H9 (cell line): ENCODE results near the gene PSMB9. TPM values are rescaled to one million over a fixed set of nuclear protein-coding genes. Genes with fewer than 3 reads are reported as not detected.
"Not testable (repeated sequence)": the region's sequence is repeated elsewhere in the genome, so short reads cannot be mapped to it uniquely, and the experiment has no call there.

Experiments used
- DNase-seq: peaks from one replicate; pipeline ENCODE4 v3.0.0-alpha.2; 2017
- H2AFZ ChIP-seq: one replicate; pipeline ENCODE4 v1.6.1; 2013; ENCODE audit warnings: mild to moderate bottlenecking, low read length, control low read depth, moderate library complexity
- H2AK5ac ChIP-seq: 2 replicates; pipeline ENCODE4 v1.6.1; 2013; ENCODE audit warnings: low read length, control low read depth, mixed read lengths; ENCODE audit not compliant: insufficient read length
- H2BK120ac ChIP-seq: one replicate; pipeline ENCODE4 v1.6.1; 2013; ENCODE audit warnings: low read depth, mild to moderate bottlenecking, low read length, control low read depth, inconsistent platforms; ENCODE audit not compliant: poor library complexity, severe bottlenecking
- H2BK12ac ChIP-seq: 2 replicates; pipeline ENCODE4 v1.6.1; 2013; ENCODE audit warnings: low read length, control low read depth, mixed read lengths, low read depth; ENCODE audit not compliant: insufficient read length
- H2BK15ac ChIP-seq: 2 replicates; pipeline ENCODE4 v1.6.1; 2013; ENCODE audit warnings: low read depth, low read length, control low read depth
- H2BK20ac ChIP-seq: one replicate; pipeline ENCODE4 v1.6.1; 2013; ENCODE audit warnings: low read depth, mild to moderate bottlenecking, low read length, control low read depth, inconsistent platforms; ENCODE audit not compliant: poor library complexity, severe bottlenecking
- H2BK5ac ChIP-seq: 2 replicates; pipeline ENCODE4 v1.6.1; 2013; ENCODE audit warnings: low read length, control low read depth, mixed read lengths; ENCODE audit not compliant: insufficient read length
- H3K14ac ChIP-seq: 2 replicates; pipeline ENCODE4 v1.6.1; 2013; ENCODE audit warnings: low read length, control low read depth; ENCODE audit not compliant: insufficient read depth
- H3K18ac ChIP-seq: 2 replicates; pipeline ENCODE4 v1.6.1; 2013; ENCODE audit warnings: low read depth, mild to moderate bottlenecking, mixed read lengths, low read length, control low read depth; ENCODE audit not compliant: insufficient read length
- H3K23ac ChIP-seq: 2 replicates; pipeline ENCODE4 v1.6.1; 2013; ENCODE audit warnings: low read length, control low read depth, mixed read lengths, low read depth; ENCODE audit not compliant: insufficient read length
- H3K23me2 ChIP-seq: 2 replicates; pipeline ENCODE4 v1.6.1; 2013; ENCODE audit warnings: low read depth, mild to moderate bottlenecking, mixed read lengths, low read length, control low read depth; ENCODE audit not compliant: insufficient read length, poor library complexity, severe bottlenecking
- H3K27ac ChIP-seq: 2 replicates; pipeline ENCODE4 v1.5.1; 2013; ENCODE audit warnings: low read length, control low read depth, mixed read lengths, low read depth; ENCODE audit not compliant: insufficient read length
- H3K27me3 ChIP-seq: 2 replicates; pipeline ENCODE4 v1.6.1; 2013; ENCODE audit warnings: low read length, control low read depth, inconsistent platforms; ENCODE audit not compliant: insufficient read depth
- H3K4ac ChIP-seq: 2 replicates; pipeline ENCODE4 v1.6.1; 2013; ENCODE audit warnings: low read depth, mild to moderate bottlenecking, control low read depth, inconsistent platforms, low read length, moderate library complexity
- H3K4me1 ChIP-seq: 2 replicates; pipeline ENCODE4 v1.6.1; 2013; ENCODE audit warnings: low read length, control low read depth, inconsistent platforms; ENCODE audit not compliant: insufficient read depth
- H3K4me2 ChIP-seq: 2 replicates; pipeline ENCODE4 v1.6.1; 2013; ENCODE audit warnings: low read length, control low read depth, mixed read lengths; ENCODE audit not compliant: insufficient read length, insufficient read depth
- H3K56ac ChIP-seq: 2 replicates; pipeline ENCODE4 v1.6.1; 2013; ENCODE audit warnings: low read depth, mild to moderate bottlenecking, mixed read lengths, low read length, control low read depth; ENCODE audit not compliant: insufficient read length
- H3K79me1 ChIP-seq: 2 replicates; pipeline ENCODE4 v1.6.1; 2013; ENCODE audit warnings: low read depth, mild to moderate bottlenecking, moderate library complexity, low read length, control low read depth, inconsistent platforms; ENCODE audit not compliant: insufficient read depth, poor library complexity, severe bottlenecking
- H3K79me2 ChIP-seq: 2 replicates; pipeline ENCODE4 v1.6.1; 2013; ENCODE audit warnings: low read length, control low read depth, inconsistent platforms; ENCODE audit not compliant: insufficient read depth
- H3K9ac ChIP-seq: 2 replicates; pipeline ENCODE4 v1.6.1; 2013; ENCODE audit warnings: low read length, control low read depth, mixed read lengths; ENCODE audit not compliant: insufficient read length; ENCODE audit errors: extremely low read depth
- H3K9me3 ChIP-seq: one replicate; pipeline ENCODE4 v1.6.1; 2013; ENCODE audit warnings: low read depth, low read length, inconsistent platforms; ENCODE audit not compliant: control insufficient read depth
- H3T11ph ChIP-seq: one replicate; pipeline ENCODE4 v1.6.1; 2013; ENCODE audit warnings: mild to moderate bottlenecking, low read length, control low read depth, inconsistent platforms
- H4K20me1 ChIP-seq: one replicate; pipeline ENCODE4 v1.6.1; 2013; ENCODE audit not compliant: control insufficient read depth, insufficient read length, insufficient read depth
- H4K5ac ChIP-seq: 2 replicates; pipeline ENCODE4 v1.6.1; 2013; ENCODE audit warnings: low read depth, mild to moderate bottlenecking, mixed read lengths, low read length, control low read depth; ENCODE audit not compliant: insufficient read length
- H4K8ac ChIP-seq: replicated peaks from 2 replicates; pipeline ENCODE4 v1.6.1; 2013; ENCODE audit warnings: low read length, control low read depth, mixed read lengths, low read depth; ENCODE audit not compliant: insufficient read length
- H4K91ac ChIP-seq: 2 replicates; pipeline ENCODE4 v1.6.1; 2013; ENCODE audit warnings: low read depth, mild to moderate bottlenecking, moderate library complexity, mixed read lengths, low read length, control low read depth; ENCODE audit not compliant: insufficient read length
- H3K27ac Mint-ChIP-seq, 3 experiments: 2 replicates in 2 of 3; 3 replicates in 1 of 3; pipeline ENCODE4 v1.8.0; 2020 to 2021; ENCODE audit warnings: mixed read lengths in 3 of 3, mild to moderate bottlenecking in 1 of 3, moderate library complexity in 1 of 3
- H3K27me3 Mint-ChIP-seq: 2 replicates; pipeline ENCODE4 v1.8.0; 2021; ENCODE audit warnings: low read depth, mild to moderate bottlenecking, moderate library complexity, mixed read lengths
- H3K36me3 Mint-ChIP-seq, 3 experiments: 2 replicates in 2 of 3; 3 replicates in 1 of 3; pipeline ENCODE4 v1.8.0; 2020 to 2021; ENCODE audit warnings: low read depth in 3 of 3, mixed read lengths in 3 of 3; ENCODE audit not compliant: insufficient read depth in 1 of 3
- H3K4me1 Mint-ChIP-seq, 2 experiments: 2 replicates each; pipeline ENCODE4 v1.8.0; 2020; ENCODE audit warnings: mixed read lengths in 2 of 2
- H3K4me3 Mint-ChIP-seq, 2 experiments: 2 replicates in 1 of 2; 3 replicates in 1 of 2; pipeline ENCODE4 v1.8.0; 2020 to 2021; ENCODE audit warnings: mild to moderate bottlenecking in 2 of 2, mixed read lengths in 2 of 2, moderate library complexity in 1 of 2
- H3K9me3 Mint-ChIP-seq, 2 experiments: 2 replicates in 1 of 2; 3 replicates in 1 of 2; pipeline ENCODE4 v1.8.0; 2020; ENCODE audit warnings: mild to moderate bottlenecking in 2 of 2, mixed read lengths in 2 of 2, moderate library complexity in 1 of 2
- WGBS: extraction: QIAGEN DNeasy Blood & Tissue Kit; methylation state at CpG from one replicate; pipeline ENCODE4 v1.1.7; 2013; ENCODE audit warnings: missing lambda C conversion rate, low lambda C conversion rate, mixed read lengths; ENCODE audit not compliant: insufficient read length; ENCODE audit errors: extremely low coverage; 5-methylcytosine and 5-hydroxymethylcytosine counted together
- long read RNA-seq: library from polyadenylated mRNA; unstranded; transcript quantifications from one replicate; pipeline ENCODE4 v2.0.0, GENCODE V29; 2020
- total RNA-seq: library from RNA; stranded (reverse); gene quantifications from 2 replicates; pipeline ENCODE4 v1.2.1, GENCODE V29; 2021
- TF ChIP-seq, protein P1 (sequence below): fragments of 200-600 bp; sonication (generic); conservative IDR thresholded peaks from 3 replicates; pipeline ENCODE4 v1.8.0; 2021; ENCODE audit warnings: antibody characterized with exemption, mild to moderate bottlenecking

Gene PSMB9
- 3.2 and 3.5 TPM in 2 replicates for total RNA-seq
- long read RNA-seq, partial matches to known transcripts, result 0 of 2 reads
- long read RNA-seq, other reads (novel, unspliced or antisense), result 0 of 2 reads

DNA sequence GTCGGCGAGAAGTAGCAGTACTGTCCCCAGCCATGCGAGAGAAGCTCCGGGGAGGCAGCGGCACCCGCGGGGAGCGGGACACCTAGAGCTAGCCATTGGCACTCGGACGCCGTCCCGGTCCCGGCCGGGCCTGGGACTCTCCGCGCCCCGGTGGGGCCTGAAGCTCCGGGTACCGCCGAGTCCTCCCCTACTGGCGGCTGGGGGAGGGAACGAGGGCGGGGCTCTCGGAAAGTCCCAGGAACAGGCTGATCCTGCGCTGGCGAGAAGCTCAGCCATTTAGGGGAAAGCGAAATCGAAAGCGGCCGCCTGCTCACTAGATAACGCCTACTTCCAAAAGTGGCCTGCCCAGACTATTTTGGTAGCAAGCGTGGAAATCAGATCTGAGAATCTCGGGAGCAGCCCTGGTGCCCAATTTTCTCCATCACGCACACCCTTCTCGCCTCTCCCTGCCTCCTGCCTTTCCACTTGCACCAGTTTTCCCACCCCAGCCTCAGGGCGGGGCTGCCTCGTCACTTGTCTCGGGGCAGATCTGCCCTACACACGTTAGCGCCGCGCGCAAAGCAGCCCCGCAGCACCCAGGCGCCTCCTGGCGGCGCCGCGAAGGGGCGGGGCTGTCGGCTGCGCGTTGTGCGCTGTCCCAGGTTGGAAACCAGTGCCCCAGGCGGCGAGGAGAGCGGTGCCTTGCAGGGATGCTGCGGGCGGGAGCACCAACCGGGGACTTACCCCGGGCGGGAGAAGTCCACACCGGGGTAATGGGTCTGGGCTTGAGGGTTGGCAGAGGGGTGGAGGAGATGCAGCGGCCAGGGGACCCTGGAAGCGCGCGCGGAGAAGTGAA is at the start of gene PSMB9, which contains the start of gene TAP1:
PSMB9 (plus strand) TSS at position 652 of the 835 bp plus-strand sequence; CDS start at position 690, 38 bp downstream.
TAP1 (minus strand) TSS at position 164 of the 835 bp plus-strand sequence; CDS start at position 96, 68 bp downstream.
- no peak within 1 kb of the TSS for H3K23ac ChIP-seq
- Mint-ChIP-seq H3K9me3 (no peaks in the 10 kb centered on the region), H3K27me3 (peaks cover 73% of the 10 kb centered on the region), H3K27ac (peak within 1 kb of the TSS in 2 of 3 experiments; percentile 87 to 92; a peak in 5 of 7 replicates), H3K4me1 (peaks cover 14 to 21% of the 10 kb centered on the region in 2 experiments), H3K36me3 (peaks cover 0 to 12% (median 5%) of the 10 kb centered on the region in 3 experiments; a peak in 5 of 7 replicates), H3K4me3 (peak within 1 kb of the TSS; percentile 89 to 92)
- peaks cover 6% of the 10 kb centered on the region; the same call in 1 of the 2 replicates for H3K27me3 ChIP-seq
- H3K4me2 ChIP-seq, result peak within 1 kb of the TSS; percentile 96
- H2BK120ac ChIP-seq, result no peak within 1 kb of the TSS
- H2AFZ ChIP-seq, result peak within 1 kb of the TSS; percentile 51
- H2BK20ac ChIP-seq, result no peak within 1 kb of the TSS
- no peak within 1 kb of the TSS for H3K4ac ChIP-seq
- H4K8ac ChIP-seq, result no peak within 1 kb of the TSS
- H3T11ph ChIP-seq, result no peak within 1 kb of the TSS
- H4K91ac ChIP-seq, result no peak within 1 kb of the TSS
- H3K18ac ChIP-seq, result peak within 1 kb of the TSS; percentile 72
- no peaks in the 10 kb centered on the region for H3K79me1 ChIP-seq
- no peak within 1 kb of the TSS for H4K5ac ChIP-seq
- no peaks in the 10 kb centered on the region for H3K79me2 ChIP-seq
- no peak within 1 kb of the TSS for H2AK5ac ChIP-seq
- no peak within 1 kb of the TSS for H2BK15ac ChIP-seq
- H2BK5ac ChIP-seq, result no peak within 1 kb of the TSS
- peak within 1 kb of the TSS; percentile 85 for H3K14ac ChIP-seq
- H3K4me1 ChIP-seq, result no peaks in the 10 kb centered on the region; the same call in 1 of the 2 replicates
- H3K9ac ChIP-seq, result no peak within 1 kb of the TSS
- no peak within 1 kb of the TSS for H2BK12ac ChIP-seq
- peaks cover 16% of the 10 kb centered on the region for H3K23me2 ChIP-seq
- TF ChIP-seq, protein P1, sequence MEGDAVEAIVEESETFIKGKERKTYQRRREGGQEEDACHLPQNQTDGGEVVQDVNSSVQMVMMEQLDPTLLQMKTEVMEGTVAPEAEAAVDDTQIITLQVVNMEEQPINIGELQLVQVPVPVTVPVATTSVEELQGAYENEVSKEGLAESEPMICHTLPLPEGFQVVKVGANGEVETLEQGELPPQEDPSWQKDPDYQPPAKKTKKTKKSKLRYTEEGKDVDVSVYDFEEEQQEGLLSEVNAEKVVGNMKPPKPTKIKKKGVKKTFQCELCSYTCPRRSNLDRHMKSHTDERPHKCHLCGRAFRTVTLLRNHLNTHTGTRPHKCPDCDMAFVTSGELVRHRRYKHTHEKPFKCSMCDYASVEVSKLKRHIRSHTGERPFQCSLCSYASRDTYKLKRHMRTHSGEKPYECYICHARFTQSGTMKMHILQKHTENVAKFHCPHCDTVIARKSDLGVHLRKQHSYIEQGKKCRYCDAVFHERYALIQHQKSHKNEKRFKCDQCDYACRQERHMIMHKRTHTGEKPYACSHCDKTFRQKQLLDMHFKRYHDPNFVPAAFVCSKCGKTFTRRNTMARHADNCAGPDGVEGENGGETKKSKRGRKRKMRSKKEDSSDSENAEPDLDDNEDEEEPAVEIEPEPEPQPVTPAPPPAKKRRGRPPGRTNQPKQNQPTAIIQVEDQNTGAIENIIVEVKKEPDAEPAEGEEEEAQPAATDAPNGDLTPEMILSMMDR, result peak; percentile 71
- H4K20me1 ChIP-seq, result no peaks in the 10 kb centered on the region
- H3K27ac ChIP-seq, result no peak within 1 kb of the TSS
- no peaks in the 10 kb centered on the region for H3K9me3 ChIP-seq
- H3K56ac ChIP-seq, result no peak within 1 kb of the TSS
- peak; percentile 95 for DNase-seq
- no CpG with 5 or more reads among the region's 68 CpGs for WGBS

DNA sequence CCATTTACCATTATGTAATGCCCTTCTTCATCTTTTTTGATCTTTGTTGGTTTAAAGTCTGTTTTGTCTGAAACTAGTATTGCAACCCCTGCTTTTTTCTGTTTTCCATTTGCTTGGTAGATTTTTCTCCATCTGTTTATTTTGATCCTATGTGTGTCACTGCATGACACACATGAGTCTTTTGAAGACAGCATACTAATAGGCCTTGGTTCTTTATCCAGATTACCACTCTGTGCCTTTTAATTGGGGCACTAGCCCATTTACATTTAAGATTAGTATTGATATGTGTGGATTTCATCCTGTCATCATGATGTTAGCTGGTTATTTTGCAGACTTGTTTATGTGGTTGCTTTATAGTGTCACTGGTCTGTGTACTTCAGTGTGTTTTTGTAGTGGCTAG is 48.6 kb upstream of the PSMB9 start:
- H4K91ac ChIP-seq, H4K8ac ChIP-seq, H3K23me2 ChIP-seq, H2AFZ ChIP-seq, H3K27ac ChIP-seq, H3K4me1 ChIP-seq, H2BK12ac ChIP-seq, H2AK5ac ChIP-seq, H2BK15ac ChIP-seq, H4K5ac ChIP-seq, H2BK20ac ChIP-seq, H3K27ac Mint-ChIP-seq, H3K9ac ChIP-seq, H3K4me2 ChIP-seq, H2BK120ac ChIP-seq, H3K79me2 ChIP-seq, H3K9me3 ChIP-seq, H3K4me3 Mint-ChIP-seq, H3K18ac ChIP-seq, H3K79me1 ChIP-seq, H3T11ph ChIP-seq, H3K23ac ChIP-seq, H3K27me3 ChIP-seq, DNase-seq, H3K4me1 Mint-ChIP-seq, H4K20me1 ChIP-seq, H3K36me3 Mint-ChIP-seq, H3K56ac ChIP-seq, H3K9me3 Mint-ChIP-seq, H2BK5ac ChIP-seq, H3K4ac ChIP-seq, H3K14ac ChIP-seq: not testable (repeated sequence)
- H3K27me3 Mint-ChIP-seq, result peaks cover 32% of the 10 kb centered on the region
